ENCODE data around the gene ANKHD1. TPM values are rescaled to one million over a fixed set of nuclear protein-coding genes. Genes with fewer than 3 reads are reported as not detected.

ANKHD1 gene
- polyA plus RNA-seq, 1 donor, result 131 TPM

- no peaks in the 10 kb centered on the region for H3K4me1 ChIP-seq (ENCODE audit: control insufficient read depth, insufficient read depth, low read length)
- peaks cover 47% of the 10 kb centered on the region for H3K36me3 ChIP-seq (ENCODE audit: control insufficient read depth, insufficient read depth, low read length)
- no peaks in the 10 kb centered on the region for H3K9me3 ChIP-seq (ENCODE audit: control insufficient read depth, low read depth, low read length)
- DNase-seq, result no peak
- no peaks in the 10 kb centered on the region for H3K27me3 ChIP-seq (ENCODE audit: control insufficient read depth, insufficient read depth, low read length)
- no CpG with 5 or more reads among the region's 2 CpGs for WGBS (ENCODE audit: insufficient coverage, low lambda C conversion rate)
- H3K4me3 ChIP-seq (ENCODE audit: low read length), result no peak overlapping the region
- H3K27ac ChIP-seq (ENCODE audit: low read length), result no peak overlapping the region
These were observed 111.5 kb downstream of the ANKHD1 start for GRCh38 chr5:140513124-140513523.

GRCh38 chr5:140524003-140524402 is 122.4 kb downstream of the ANKHD1 start:
- Histone ChIP-seq H3K36me3 (ENCODE audit: control insufficient read depth, insufficient read depth, low read length) (peaks cover 38% of the 10 kb centered on the region), H3K4me3 (ENCODE audit: low read length) (no peak overlapping the region)
- WGBS (ENCODE audit: insufficient coverage, low lambda C conversion rate), result 92% methylated on average over 2 of the region's 2 CpGs

GRCh38 chr5:140540227-140540626 is 138.6 kb downstream of the ANKHD1 start:
- no CpG with 5 or more reads among the region's 1 CpG for WGBS (ENCODE audit: insufficient coverage, low lambda C conversion rate)
- Histone ChIP-seq H3K9me3 (ENCODE audit: control insufficient read depth, low read depth, low read length) (no peaks in the 10 kb centered on the region), H3K27me3 (ENCODE audit: control insufficient read depth, insufficient read depth, low read length) (no peaks in the 10 kb centered on the region), H3K4me3 (ENCODE audit: low read length) (no peak overlapping the region), H3K36me3 (ENCODE audit: control insufficient read depth, insufficient read depth, low read length) (peaks cover 65% of the 10 kb centered on the region), H3K4me1 (ENCODE audit: control insufficient read depth, insufficient read depth, low read length) (peaks cover 9% of the 10 kb centered on the region), H3K27ac (ENCODE audit: low read length) (no peak overlapping the region)
- no peak for DNase-seq

More at GRCh38 chr5:140524003-140524402, 122.4 kb downstream of the ANKHD1 start:
- Histone ChIP-seq H3K27me3 (ENCODE audit: control insufficient read depth, insufficient read depth, low read length) (no peaks in the 10 kb centered on the region), H3K9me3 (ENCODE audit: control insufficient read depth, low read depth, low read length) (no peaks in the 10 kb centered on the region), H3K27ac (ENCODE audit: low read length) (no peak overlapping the region), H3K4me1 (ENCODE audit: control insufficient read depth, insufficient read depth, low read length) (no peaks in the 10 kb centered on the region)
- DNase-seq, result no peak

- H3K4me3 ChIP-seq (ENCODE audit: low read length), result no peak overlapping the region
- peak; percentile 45 to 84 for DNase-seq
- peak overlapping the region; percentile 74 for H3K27ac ChIP-seq (ENCODE audit: low read length)
- no peaks in the 10 kb centered on the region for H3K27me3 ChIP-seq (ENCODE audit: control insufficient read depth, insufficient read depth, low read length)
- H3K9me3 ChIP-seq (ENCODE audit: control insufficient read depth, low read depth, low read length), result no peaks in the 10 kb centered on the region
- peaks cover 27% of the 10 kb centered on the region for H3K4me1 ChIP-seq (ENCODE audit: control insufficient read depth, insufficient read depth, low read length)
- no CpG with 5 or more reads among the region's 5 CpGs for WGBS (ENCODE audit: insufficient coverage, low lambda C conversion rate)
- H3K36me3 ChIP-seq (ENCODE audit: control insufficient read depth, insufficient read depth, low read length), result peaks cover 48% of the 10 kb centered on the region
These were observed 141.3 kb downstream of the ANKHD1 start for GRCh38 chr5:140542972-140543371.

- Histone ChIP-seq H3K9me3 (ENCODE audit: control insufficient read depth, low read depth, low read length) (no peaks in the 10 kb centered on the region), H3K4me3 (ENCODE audit: low read length) (no peak overlapping the region), H3K36me3 (ENCODE audit: control insufficient read depth, insufficient read depth, low read length) (peaks cover 45% of the 10 kb centered on the region), H3K27ac (ENCODE audit: low read length) (no peak overlapping the region), H3K4me1 (ENCODE audit: control insufficient read depth, insufficient read depth, low read length) (peaks cover 42% of the 10 kb centered on the region), H3K27me3 (ENCODE audit: control insufficient read depth, insufficient read depth, low read length) (no peaks in the 10 kb centered on the region)
- no peak for DNase-seq
- no CpG with 5 or more reads among the region's 7 CpGs for WGBS (ENCODE audit: insufficient coverage, low lambda C conversion rate)
These were observed 143.4 kb downstream of the ANKHD1 start for GRCh38 chr5:140544986-140545385.

GRCh38 chr5:140545606-140546005 is 144.0 kb downstream of the ANKHD1 start:
- no CpG with 5 or more reads among the region's 10 CpGs for WGBS (ENCODE audit: insufficient coverage, low lambda C conversion rate)
- DNase-seq, result no peak
- Histone ChIP-seq H3K27me3 (ENCODE audit: control insufficient read depth, insufficient read depth, low read length) (no peaks in the 10 kb centered on the region), H3K36me3 (ENCODE audit: control insufficient read depth, insufficient read depth, low read length) (peaks cover 45% of the 10 kb centered on the region), H3K27ac (ENCODE audit: low read length) (no peak overlapping the region), H3K4me1 (ENCODE audit: control insufficient read depth, insufficient read depth, low read length) (peaks cover 42% of the 10 kb centered on the region), H3K9me3 (ENCODE audit: control insufficient read depth, low read depth, low read length) (no peaks in the 10 kb centered on the region), H3K4me3 (ENCODE audit: low read length) (no peak overlapping the region)

- no peaks in the 10 kb centered on the region for H3K27me3 ChIP-seq (ENCODE audit: control insufficient read depth, insufficient read depth, low read length)
- no peak overlapping the region for H3K4me3 ChIP-seq (ENCODE audit: low read length)
- H3K4me1 ChIP-seq (ENCODE audit: control insufficient read depth, insufficient read depth, low read length), result peaks cover 42% of the 10 kb centered on the region
- peak overlapping the region; percentile 95 for H3K27ac ChIP-seq (ENCODE audit: low read length)
- peak in 1 of 2 donors; percentile 37 for DNase-seq
- no CpG with 5 or more reads among the region's 13 CpGs for WGBS (ENCODE audit: insufficient coverage, low lambda C conversion rate)
- peaks cover 46% of the 10 kb centered on the region for H3K36me3 ChIP-seq (ENCODE audit: control insufficient read depth, insufficient read depth, low read length)
- no peaks in the 10 kb centered on the region for H3K9me3 ChIP-seq (ENCODE audit: control insufficient read depth, low read depth, low read length)
These were observed 145.3 kb downstream of the ANKHD1 start for GRCh38 chr5:140546851-140547507.

GRCh38 chr5:140547508-140548299 is 146.1 kb downstream of the ANKHD1 start, which contains the start of gene EIF4EBP3:
TSS of gene EIF4EBP3 (plus strand) at chr5:140547662. CDS start at chr5:140547738, 76 bp downstream.
- Histone ChIP-seq H3K36me3 (ENCODE audit: control insufficient read depth, insufficient read depth, low read length) (peaks cover 45% of the 10 kb centered on the region), H3K27me3 (ENCODE audit: control insufficient read depth, insufficient read depth, low read length) (no peaks in the 10 kb centered on the region), H3K4me1 (ENCODE audit: control insufficient read depth, insufficient read depth, low read length) (peaks cover 42% of the 10 kb centered on the region), H3K27ac (ENCODE audit: low read length) (peak within 1 kb of the TSS; percentile 95), H3K4me3 (ENCODE audit: low read length) (peak within 1 kb of the TSS; percentile 51), H3K9me3 (ENCODE audit: control insufficient read depth, low read depth, low read length) (no peaks in the 10 kb centered on the region)
- peak; percentile 98 to 99 for DNase-seq
- WGBS (ENCODE audit: insufficient coverage, low lambda C conversion rate), result no CpG with 5 or more reads among the region's 52 CpGs

- no peaks in the 10 kb centered on the region for H3K27me3 ChIP-seq (ENCODE audit: control insufficient read depth, insufficient read depth, low read length)
- no peaks in the 10 kb centered on the region for H3K9me3 ChIP-seq (ENCODE audit: control insufficient read depth, low read depth, low read length)
- H3K36me3 ChIP-seq (ENCODE audit: control insufficient read depth, insufficient read depth, low read length), result peaks cover 45% of the 10 kb centered on the region
- no peak for DNase-seq
- peak overlapping the region; percentile 95 for H3K27ac ChIP-seq (ENCODE audit: low read length)
- H3K4me1 ChIP-seq (ENCODE audit: control insufficient read depth, insufficient read depth, low read length), result peaks cover 38% of the 10 kb centered on the region
- no CpG with 5 or more reads among the region's 5 CpGs for WGBS (ENCODE audit: insufficient coverage, low lambda C conversion rate)
- H3K4me3 ChIP-seq (ENCODE audit: low read length), result peak overlapping the region; percentile 51
These were observed 146.7 kb downstream of the ANKHD1 start for GRCh38 chr5:140548300-140548688.

- no CpG with 5 or more reads among the region's 7 CpGs for WGBS (ENCODE audit: insufficient coverage, low lambda C conversion rate)
These were observed 147.2 kb downstream of the ANKHD1 start for GRCh38 chr5:140548791-140549190.

More at GRCh38 chr5:140548791-140549190, 147.2 kb downstream of the ANKHD1 start:
- Histone ChIP-seq H3K4me3 (ENCODE audit: low read length) (no peak overlapping the region), H3K9me3 (ENCODE audit: control insufficient read depth, low read depth, low read length) (no peaks in the 10 kb centered on the region), H3K27me3 (ENCODE audit: control insufficient read depth, insufficient read depth, low read length) (no peaks in the 10 kb centered on the region), H3K4me1 (ENCODE audit: control insufficient read depth, insufficient read depth, low read length) (peaks cover 35% of the 10 kb centered on the region), H3K36me3 (ENCODE audit: control insufficient read depth, insufficient read depth, low read length) (peaks cover 45% of the 10 kb centered on the region), H3K27ac (ENCODE audit: low read length) (peak overlapping the region; percentile 95)
- no peak for DNase-seq

Measured in large intestine (tissue), 3 donors.